ENCODE data around the gene LANCL2.
A peak's percentile ranks its signal among the peaks of the same experiment; 100 is the strongest.
"Not testable (repeated sequence)": the region's sequence is repeated elsewhere in the genome, so short reads cannot be mapped to it uniquely, and the experiment has no call there.

Gene LANCL2

GRCh38 chr7:55471594-55471993 is 106.5 kb downstream of the LANCL2 start:
- not testable (repeated sequence) for DNase-seq (ENCODE audit: low read depth)

GRCh38 chr7:55472406-55472805 is 107.3 kb downstream of the LANCL2 start:
- DNase-seq (ENCODE audit: low read depth) = not testable (repeated sequence)

- DNase-seq (ENCODE audit: low read depth) = no peak
Observed at GRCh38 chr7:55472928-55473725, 108.0 kb downstream of the LANCL2 start.

GRCh38 chr7:55473932-55474331 is 108.8 kb downstream of the LANCL2 start:
- DNase-seq (ENCODE audit: low read depth) = no peak

GRCh38 chr7:55474944-55475854 is 110.1 kb downstream of the LANCL2 start:
- no peak for DNase-seq (ENCODE audit: low read depth)

- peak; percentile 90 for DNase-seq (ENCODE audit: low read depth)
Observed at GRCh38 chr7:55475855-55476803, 111.0 kb downstream of the LANCL2 start.

- no peak for DNase-seq (ENCODE audit: low read depth)
Observed at GRCh38 chr7:55476852-55477780, 112.0 kb downstream of the LANCL2 start.

GRCh38 chr7:55477781-55478374 is 112.7 kb downstream of the LANCL2 start:
- peak; percentile 98 for DNase-seq (ENCODE audit: low read depth)

- no peak for DNase-seq (ENCODE audit: low read depth)
Observed at GRCh38 chr7:55478700-55479099, 113.6 kb downstream of the LANCL2 start.

- no peak for DNase-seq (ENCODE audit: low read depth)
Observed at GRCh38 chr7:55481155-55481554, 116.0 kb downstream of the LANCL2 start.

GRCh38 chr7:55483046-55483445 is 117.9 kb downstream of the LANCL2 start:
- no peak for DNase-seq (ENCODE audit: low read depth)
